Suprapubic skin (tissue), 4 donors: ENCODE measurements around the gene TBC1D16.

Experiments used
- CTCF ChIP-seq, 2 donors: fragments of 200-600 bp in 1 of 2; fragments of 450-650 bp in 1 of 2; sonication (generic) in 1 of 2; IDR thresholded peaks; one replicate each; pipeline ENCODE4 v1.5.1; 2016 to 2019; ENCODE audit warnings: antibody characterized with exemption in 2 of 2, mild to moderate bottlenecking in 1 of 2, moderate library complexity in 1 of 2
- POLR2A ChIP-seq, 2 donors: fragments of 450-650 bp; IDR thresholded peaks; one replicate each; pipeline ENCODE4 v1.6.1; 2017; ENCODE audit warnings: antibody characterized with exemption in 2 of 2, mild to moderate bottlenecking in 2 of 2, moderate library complexity in 2 of 2
- POLR2AphosphoS5 ChIP-seq, 3 donors: sonication (generic); formaldehyde crosslinking; IDR thresholded peaks; one replicate each; pipeline ENCODE4 v1.6.1; 2017; ENCODE audit warnings: antibody characterized with exemption in 3 of 3

GRCh38 chr17:80006811-80007752, 28.6 kb downstream of the TBC1D16 start:
- TF ChIP-seq CTCF (IDR thresholded peaks at IDR 0.05) (no peak), POLR2AphosphoS5 (IDR thresholded peaks at IDR 0.05) (no peak), POLR2A (IDR thresholded peaks at IDR 0.05) (no peak)
